HT-29 (cell line): ENCODE data around the gene CTSA. TPM values are rescaled to one million over a fixed set of nuclear protein-coding genes. Genes with fewer than 3 reads are reported as not detected.

Experiments
- DNase-seq: peaks from one replicate; pipeline ENCODE4 v3.0.0-alpha.2; 2015; ENCODE audit warnings: low spot score
- total RNA-seq: library from RNA; depleted of rRNA; stranded (reverse); fragments of >200 nt; shearing (Covaris generic); gene quantifications from 2 replicates; pipeline ENCODE4 v1.2.3, GENCODE V29; 2014; rRNA removed

Gene CTSA
- total RNA-seq, 1 experiment from 2014 or later = 162 TPM

- no peak for DNase-seq
Observed at GRCh38 chr20:45938727-45939438, 47.7 kb downstream of the CTSA start.

DNA sequence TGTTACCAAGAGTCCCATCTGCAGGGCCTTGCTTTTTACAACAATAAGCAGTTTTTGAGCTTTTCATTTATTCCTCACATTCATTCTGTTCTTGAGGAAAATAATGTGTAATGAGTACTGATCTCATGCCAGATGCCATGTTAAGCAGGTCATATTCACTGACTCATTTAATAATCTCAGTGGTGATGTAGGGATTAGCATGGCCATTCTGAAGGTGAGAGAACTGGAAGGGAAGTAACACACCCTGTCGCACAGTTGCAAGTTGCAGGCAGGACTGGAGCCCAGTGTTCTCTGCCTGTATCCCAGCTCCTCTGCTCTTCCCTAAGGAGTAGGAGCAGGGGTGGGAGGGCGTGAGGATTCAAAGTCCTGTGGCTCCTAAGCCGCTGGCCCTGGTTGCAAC lies 48.9 kb downstream of the CTSA start:
- DNase-seq = no peak

GRCh38 chr20:45940469-45940868 lies 49.3 kb downstream of the CTSA start:
- DNase-seq = no peak

DNA sequence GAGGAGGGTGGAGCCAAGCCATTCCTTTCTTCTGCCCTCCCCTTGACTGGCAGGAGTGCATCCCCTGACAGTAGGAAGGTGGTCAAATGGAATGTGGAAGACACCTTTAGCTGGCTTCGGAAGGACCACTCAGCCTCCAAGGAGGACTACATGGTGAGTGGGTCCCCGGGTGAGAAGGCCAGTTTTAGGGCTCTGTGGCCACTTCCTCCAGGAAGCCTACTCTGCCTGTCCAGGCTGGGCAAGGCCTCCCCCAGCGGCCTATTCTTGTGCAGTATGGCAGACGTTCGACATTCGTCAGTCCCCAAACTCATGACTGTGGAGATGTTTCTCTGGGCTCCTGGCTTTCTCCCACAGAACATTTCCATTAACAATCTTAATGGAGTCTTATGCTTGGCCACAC lies 52.5 kb downstream of the CTSA start:
- no peak for DNase-seq

- DNase-seq = no peak
Observed at GRCh38 chr20:45944151-45944964, 53.2 kb downstream of the CTSA start.

DNA sequence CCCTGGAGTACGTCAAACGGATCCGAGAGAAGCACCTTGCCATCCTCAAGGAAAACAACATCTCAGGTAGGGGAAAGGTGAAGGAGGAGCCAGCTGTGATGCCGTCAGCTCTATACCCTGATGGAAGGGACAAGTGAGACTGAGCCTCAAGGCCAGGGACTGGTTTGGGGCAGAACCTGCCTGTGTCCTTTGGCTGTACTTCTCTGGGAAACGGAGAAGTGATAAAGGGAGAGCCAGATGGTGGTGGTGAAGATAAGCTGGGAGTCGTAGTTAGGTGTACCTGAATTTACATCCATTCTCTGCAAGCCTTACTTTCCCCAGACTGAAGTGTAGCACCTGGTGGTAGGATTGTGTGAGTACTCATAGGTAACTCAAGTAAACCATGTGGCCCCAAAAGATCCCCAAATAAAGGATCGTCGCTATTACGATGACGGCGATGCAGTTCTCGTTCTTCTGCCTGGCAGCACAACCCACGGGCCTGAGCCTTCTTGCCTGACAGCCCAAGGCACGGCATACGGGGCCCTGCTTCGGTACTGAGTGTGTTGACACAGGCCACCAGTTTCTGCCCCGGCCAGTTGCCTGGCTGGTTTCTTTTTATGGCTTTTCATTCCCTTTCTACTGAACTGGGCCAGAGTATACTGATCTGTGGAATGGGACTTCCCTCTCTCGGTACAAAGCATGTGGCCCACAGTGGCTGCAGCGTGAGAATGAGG lies 54.0 kb downstream of the CTSA start:
- DNase-seq = peak; percentile 42

DNA sequence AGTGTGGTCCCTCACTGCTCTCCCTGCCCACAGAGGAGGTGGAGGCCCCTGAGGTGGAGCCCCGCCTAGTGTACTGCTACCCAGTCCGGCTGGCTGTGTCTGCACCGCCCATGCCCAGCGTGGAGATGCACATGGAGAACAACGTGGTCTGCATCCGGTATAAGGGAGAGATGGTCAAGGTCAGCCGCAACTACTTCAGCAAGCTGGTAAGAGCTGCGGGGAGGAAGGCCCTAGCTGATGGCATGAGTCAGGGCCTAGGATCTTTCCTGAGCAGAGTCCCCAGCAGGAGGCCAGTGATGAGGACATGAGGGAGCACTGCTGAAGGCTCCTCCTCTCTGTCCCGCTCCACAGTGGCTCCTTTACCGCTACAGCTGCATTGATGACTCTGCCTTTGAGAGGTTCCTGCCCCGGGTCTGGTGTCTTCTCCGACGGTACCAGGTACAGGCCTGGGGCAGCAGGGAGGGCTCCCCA lies 54.6 kb downstream of the CTSA start:
- DNase-seq = peak; percentile 37

GRCh38 chr20:45946149-45946970 lies 55.2 kb downstream of the CTSA start:
- peak; percentile 76 for DNase-seq

DNA sequence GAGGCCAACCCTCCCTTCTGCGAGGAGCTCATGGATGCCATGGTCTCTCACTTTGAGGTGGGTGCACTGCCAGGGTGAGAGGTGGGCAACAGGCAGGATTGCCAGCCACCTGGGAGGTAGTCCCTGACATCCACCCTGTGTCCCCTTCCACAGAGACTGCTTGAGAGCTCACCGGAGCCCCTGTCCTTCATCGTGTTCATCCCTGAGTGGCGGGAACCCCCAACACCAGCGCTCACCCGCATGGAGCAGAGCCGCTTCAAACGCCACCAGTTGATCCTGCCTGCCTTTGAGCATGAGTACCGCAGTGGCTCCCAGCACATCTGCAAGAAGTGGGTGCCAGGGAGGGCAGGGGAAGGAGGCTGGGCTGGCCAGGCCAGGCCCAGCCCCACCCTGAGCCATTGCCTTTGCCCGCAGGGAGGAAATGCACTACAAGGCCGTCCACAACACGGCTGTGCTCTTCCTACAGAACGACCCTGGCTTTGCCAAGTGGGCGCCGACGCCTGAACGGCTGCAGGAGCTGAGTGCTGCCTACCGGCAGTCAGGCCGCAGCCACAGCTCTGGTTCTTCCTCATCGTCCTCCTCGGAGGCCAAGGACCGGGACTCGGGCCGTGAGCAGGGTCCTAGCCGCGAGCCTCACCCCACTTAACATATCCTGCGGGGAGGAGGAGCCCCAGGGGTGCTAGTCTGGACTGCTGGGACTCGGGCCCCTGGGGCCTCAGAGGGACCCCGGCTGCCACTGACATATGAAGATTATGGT lies 56.2 kb downstream of the CTSA start:
- DNase-seq = no peak

GRCh38 chr20:45948261-45948733 lies 57.2 kb downstream of the CTSA start:
- no peak for DNase-seq

Other genes starting within 250 kb of the CTSA start
- gene WFDC11, start 221.1 kb upstream of the CTSA start, total RNA-seq = not detected in 2 replicates
- gene WFDC13, start 189.3 kb upstream of the CTSA start, total RNA-seq = not detected in 2 replicates
- not detected in 2 replicates for gene WFDC10B, start 186.3 kb upstream of the CTSA start, total RNA-seq
- not detected in 2 replicates for gene SPINT4, start 169.0 kb upstream of the CTSA start, total RNA-seq
- not detected in 2 replicates for gene WFDC3, start 99.5 kb upstream of the CTSA start, total RNA-seq
- gene DNTTIP1, start 99.4 kb upstream of the CTSA start, total RNA-seq = 26.2 and 33.2 TPM in 2 replicates
- gene UBE2C, start 78.7 kb upstream of the CTSA start, total RNA-seq = 284 and 289 TPM in 2 replicates
- gene TNNC2, start 64.0 kb upstream of the CTSA start, total RNA-seq = 0.15 and 0.18 TPM in 2 replicates
- gene SNX21, start 57.5 kb upstream of the CTSA start, total RNA-seq = 30.8 and 31.2 TPM in 2 replicates
- gene ACOT8, start 33.9 kb upstream of the CTSA start, total RNA-seq = 93.1 and 95.4 TPM in 2 replicates
- 2.3 and 2.9 TPM in 2 replicates for gene ZSWIM3, start 33.7 kb upstream of the CTSA start, total RNA-seq
- 16.1 and 20.2 TPM in 2 replicates for gene ZSWIM1, start 10.1 kb upstream of the CTSA start, total RNA-seq
- 7.1 and 10.4 TPM in 2 replicates for gene SPATA25, start 3.7 kb upstream of the CTSA start, total RNA-seq
- 8.9 and 11.4 TPM in 2 replicates for gene NEURL2, start 127 bp upstream of the CTSA start, total RNA-seq
- 1.0 and 2.1 TPM in 2 replicates for gene PLTP, start 20.8 kb downstream of the CTSA start, total RNA-seq
- gene PCIF1, start 43.3 kb downstream of the CTSA start, total RNA-seq = 25.5 and 31.7 TPM in 2 replicates
- gene ZNF335, start 80.9 kb downstream of the CTSA start, total RNA-seq = 39.2 and 44.8 TPM in 2 replicates
- gene MMP9, start 117.6 kb downstream of the CTSA start, total RNA-seq = not detected in 2 replicates
- gene SLC12A5, start 137.9 kb downstream of the CTSA start, total RNA-seq = not detected in 2 replicates
- gene NCOA5, start 198.6 kb downstream of the CTSA start, total RNA-seq = 20.3 and 21.0 TPM in 2 replicates
- not detected in 2 replicates for gene CD40, start 227.0 kb downstream of the CTSA start, total RNA-seq